ENCODE data around the gene RUVBL2.

RUVBL2 gene

GRCh38 chr19:48993175-48994034 lies at the start of gene RUVBL2, which contains the start of gene GYS1:
TSS of gene RUVBL2 (plus strand) at chr19:48993887. CDS start at chr19:48993912, 25 bp downstream.
TSS of gene GYS1 (minus strand) at chr19:48993309. CDS start at chr19:48993112, 197 bp downstream.
- DNase-seq: peak; percentile 94

GRCh38 chr19:48945415-48945814 lies 48.3 kb upstream of the RUVBL2 start:
- no peak for DNase-seq

DNA sequence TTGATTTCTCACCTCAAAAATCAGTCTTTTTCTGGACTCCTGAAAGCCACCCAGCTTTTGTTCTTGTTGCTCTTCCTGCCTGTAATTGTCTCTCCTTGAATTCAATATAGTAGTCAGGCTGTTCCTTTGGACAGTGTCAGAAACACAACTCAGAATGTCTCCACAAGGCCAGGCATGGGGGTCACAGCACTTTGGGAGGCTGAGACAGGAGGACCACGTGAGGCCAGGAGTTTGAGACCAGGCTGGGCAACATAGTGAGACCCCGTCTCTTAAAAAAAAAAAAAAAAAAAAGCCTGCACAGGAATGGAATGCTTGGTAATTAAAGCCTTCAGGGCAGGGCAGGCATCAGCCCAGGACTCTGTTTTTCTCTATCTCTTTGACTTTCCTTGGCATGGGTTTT lies 47.9 kb upstream of the RUVBL2 start:
- no peak for DNase-seq

DNA sequence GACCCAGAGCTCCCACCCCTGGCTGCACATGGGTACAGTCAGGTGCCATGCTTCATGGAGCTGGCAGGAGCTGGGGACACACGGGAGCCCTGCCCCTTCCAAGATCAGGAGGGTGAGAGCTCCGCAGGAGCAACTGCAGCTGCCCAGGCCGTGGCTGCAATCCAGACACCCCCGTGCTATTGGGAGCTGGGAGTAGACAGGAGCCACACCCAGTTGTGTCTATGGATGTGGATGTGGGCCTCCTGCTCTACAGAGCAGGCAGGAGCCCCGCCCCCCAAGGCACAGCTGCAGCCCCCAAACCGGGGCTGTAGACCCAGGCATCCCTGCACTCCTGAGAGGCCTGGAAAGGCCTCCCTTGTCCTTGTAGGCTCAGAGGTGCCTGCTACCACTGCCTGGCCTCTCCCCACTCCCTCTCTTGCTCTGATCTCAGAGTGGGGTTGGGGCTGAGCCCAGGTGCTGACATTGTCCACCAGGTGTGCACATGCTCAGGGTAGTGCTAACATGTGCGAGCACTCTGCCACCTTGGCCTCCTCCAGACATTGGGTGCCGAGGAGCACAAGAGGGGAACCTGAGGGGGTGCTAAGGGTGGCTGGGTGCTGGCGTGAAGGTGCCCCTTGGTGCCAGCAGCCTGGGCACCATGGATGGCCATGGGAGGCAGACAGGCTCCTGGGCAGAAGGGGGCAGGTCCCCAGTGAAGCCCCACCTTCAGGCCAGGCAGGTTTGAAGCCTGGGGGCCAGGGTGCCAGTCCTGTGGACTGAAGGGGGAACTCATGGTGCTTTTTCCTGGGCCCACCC lies 47.0 kb upstream of the RUVBL2 start:
- DNase-seq: no peak

GRCh38 chr19:48947258-48947542 lies 46.5 kb upstream of the RUVBL2 start:
- no peak for DNase-seq

- DNase-seq: no peak
Observed at GRCh38 chr19:48950159-48950558, 43.5 kb upstream of the RUVBL2 start.

GRCh38 chr19:48950830-48951519 lies 42.7 kb upstream of the RUVBL2 start:
- no peak for DNase-seq

DNA sequence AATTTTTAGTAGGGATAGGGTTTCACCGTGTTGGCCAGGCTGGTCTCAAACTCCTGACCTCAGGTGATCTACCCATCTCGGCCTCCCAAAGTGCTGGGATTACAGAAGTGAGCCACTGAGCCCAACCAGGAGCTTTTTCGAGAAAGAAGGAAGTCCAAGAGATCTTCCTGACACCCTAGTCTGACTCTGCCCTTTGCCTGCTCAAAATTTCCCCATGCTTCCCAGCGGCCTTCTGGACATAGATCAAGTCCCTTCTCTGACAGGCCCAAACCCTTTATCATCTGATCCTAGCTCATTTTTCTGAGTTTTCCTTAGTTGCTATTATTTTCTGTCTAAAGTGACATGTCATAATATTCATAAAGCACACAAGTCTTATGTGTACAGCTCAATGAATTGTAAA lies 40.5 kb upstream of the RUVBL2 start:
- DNase-seq: no peak

GRCh38 chr19:48953990-48954594 lies 39.6 kb upstream of the RUVBL2 start:
- DNase-seq: no peak

- DNase-seq: peak; percentile 84
Observed at GRCh38 chr19:48954595-48955307, 38.9 kb upstream of the RUVBL2 start, which contains the start of gene BAX. TSS of gene BAX (plus strand) at chr19:48954875. CDS start at chr19:48954929, 54 bp downstream.

DNA sequence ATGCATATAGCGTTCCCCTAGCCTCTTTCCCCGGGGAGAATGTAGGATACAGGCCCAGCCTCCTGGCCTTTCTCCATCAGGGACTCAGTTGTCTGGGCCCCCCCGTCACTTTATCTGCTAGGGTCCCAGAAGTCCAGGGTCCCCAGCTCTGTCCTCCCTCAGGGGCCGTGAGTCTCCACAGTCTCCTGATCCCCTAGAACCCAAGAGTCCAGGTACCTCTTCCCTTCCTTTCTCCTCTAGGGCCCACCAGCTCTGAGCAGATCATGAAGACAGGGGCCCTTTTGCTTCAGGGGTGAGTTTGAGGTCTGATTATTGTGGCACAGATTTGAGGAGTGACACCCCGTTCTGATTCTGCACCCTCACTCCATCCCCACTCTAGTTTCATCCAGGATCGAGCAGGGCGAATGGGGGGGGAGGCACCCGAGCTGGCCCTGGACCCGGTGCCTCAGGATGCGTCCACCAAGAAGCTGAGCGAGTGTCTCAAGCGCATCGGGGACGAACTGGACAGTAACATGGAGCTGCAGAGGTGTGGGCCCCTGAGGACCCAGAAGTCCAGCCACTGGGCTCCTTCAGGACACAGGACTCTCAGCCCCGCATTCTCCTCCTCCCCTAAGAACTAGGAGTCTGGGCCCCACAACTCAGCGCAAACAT lies 38.3 kb upstream of the RUVBL2 start:
- no peak for DNase-seq

DNA sequence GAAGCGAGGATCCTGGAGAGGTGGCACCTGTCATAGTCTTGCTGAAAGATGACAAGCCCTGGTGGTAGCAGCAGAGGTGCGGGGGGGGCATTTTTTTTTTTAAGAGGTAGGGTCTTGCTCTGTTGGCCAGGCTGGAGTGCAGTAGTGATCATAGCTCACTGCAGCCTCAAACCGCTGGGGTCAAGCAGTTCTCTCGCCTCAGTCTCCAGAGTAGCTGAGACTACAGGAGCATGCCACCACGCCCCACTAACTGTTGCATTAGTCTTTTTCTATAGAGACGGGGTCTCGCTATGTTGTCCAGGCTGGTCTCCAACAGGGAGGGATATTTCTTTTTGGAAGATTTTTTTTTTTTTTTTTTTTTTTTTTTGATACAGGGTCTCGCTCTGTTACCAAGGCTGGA lies 35.7 kb upstream of the RUVBL2 start:
- DNase-seq: no peak

- no peak for DNase-seq
Observed at GRCh38 chr19:48959341-48960239, 34.1 kb upstream of the RUVBL2 start.

DNA sequence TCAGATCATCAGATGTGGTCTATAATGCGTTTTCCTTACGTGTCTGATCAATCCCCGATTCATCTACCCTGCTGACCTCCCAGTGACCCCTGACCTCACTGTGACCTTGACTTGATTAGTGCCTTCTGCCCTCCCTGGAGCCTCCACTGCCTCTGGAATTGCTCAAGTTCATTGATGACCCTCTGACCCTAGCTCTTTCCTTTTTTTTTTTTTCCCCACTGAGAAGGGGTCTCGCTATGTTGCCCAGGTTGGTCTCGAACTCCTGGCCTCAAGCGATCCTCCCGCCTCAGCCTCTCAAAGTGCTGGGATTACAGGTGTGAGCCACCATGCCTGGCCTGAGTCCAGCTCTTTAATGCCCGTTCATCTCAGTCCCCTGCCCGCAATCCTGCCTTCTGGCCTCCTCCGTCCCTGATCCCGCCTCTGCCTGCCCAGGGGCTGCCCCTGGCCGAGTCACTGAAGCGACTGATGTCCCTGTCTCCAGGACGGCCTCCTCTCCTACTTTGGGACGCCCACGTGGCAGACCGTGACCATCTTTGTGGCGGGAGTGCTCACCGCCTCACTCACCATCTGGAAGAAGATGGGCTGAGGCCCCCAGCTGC lies 32.5 kb upstream of the RUVBL2 start:
- DNase-seq: no peak

DNA sequence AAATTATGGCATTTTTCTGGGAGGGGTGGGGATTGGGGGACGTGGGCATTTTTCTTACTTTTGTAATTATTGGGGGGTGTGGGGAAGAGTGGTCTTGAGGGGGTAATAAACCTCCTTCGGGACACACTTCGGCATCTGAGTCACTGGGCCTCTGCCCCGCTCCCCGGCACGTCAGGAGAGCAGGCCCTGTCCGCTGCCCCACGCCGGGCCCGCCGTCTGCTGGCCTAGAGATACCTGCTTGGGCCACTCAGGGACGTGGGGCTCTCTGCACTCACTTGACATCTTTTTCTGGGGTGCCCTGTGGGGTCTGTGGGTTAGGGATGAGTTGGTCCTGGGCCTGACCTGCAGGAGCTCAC lies 32.0 kb upstream of the RUVBL2 start:
- DNase-seq: no peak

- DNase-seq: no peak
Observed at GRCh38 chr19:48962029-48962848, 31.4 kb upstream of the RUVBL2 start.

DNA sequence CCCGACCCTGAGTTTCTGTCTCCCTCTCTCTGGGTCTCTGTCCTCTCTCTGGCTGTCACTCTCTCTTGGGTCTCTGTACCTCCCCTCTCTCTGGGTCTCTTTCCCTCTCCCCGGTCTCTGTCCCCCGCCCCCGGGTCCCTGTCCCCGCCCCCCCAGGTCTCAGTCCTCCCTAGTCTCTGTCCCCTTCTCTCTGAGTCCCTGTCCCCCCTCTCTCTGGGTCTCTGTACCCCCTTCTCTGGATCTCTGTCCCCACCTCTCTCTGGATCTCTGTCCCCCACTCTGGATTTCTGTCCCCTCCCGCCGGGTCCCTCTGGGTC lies 30.9 kb upstream of the RUVBL2 start:
- DNase-seq: no peak

DNA sequence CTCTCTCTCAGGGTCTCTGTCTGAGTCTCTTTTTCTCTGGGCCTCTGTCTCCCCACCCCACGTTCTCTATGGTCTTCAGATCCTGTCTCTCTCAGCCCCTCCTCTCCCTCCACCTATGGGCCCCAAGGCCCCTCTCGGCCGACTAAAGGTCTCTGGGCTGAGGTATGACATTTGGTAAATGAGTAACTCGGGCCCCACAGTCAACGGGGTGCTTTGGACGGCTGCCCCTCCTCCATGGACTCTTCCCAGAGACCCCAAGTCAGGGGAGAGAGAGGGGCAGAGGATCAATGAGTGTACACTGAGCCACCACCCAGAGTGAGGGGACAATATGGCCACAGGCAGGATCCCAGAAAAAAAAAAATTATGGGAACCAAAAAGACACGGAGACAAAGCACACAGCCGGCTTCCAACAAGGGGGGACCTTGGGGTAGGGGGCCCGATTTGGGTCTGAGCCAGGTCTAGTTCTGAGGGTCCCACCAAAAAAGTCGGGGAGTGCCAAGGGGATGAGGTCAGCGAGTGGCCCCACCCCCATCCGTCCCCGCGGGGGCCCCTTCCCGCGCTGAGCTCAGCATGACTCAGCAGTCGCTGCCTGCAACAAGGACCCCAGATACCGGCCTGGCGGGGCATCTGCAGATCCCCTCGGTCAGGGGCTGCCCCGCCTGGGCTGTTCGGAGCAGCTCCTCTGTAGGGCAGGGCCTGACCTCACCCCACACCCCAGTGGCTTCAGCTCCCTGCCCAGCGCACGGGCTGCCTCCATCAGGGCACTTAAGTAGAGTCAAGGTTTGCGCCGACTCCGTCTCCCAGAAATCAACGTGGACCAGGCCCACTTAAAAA lies 30.1 kb upstream of the RUVBL2 start:
- DNase-seq: no peak

Measured in NCI-H1417 treated with DMSO at 0.1 percent for 48 hours (cell line).